Right forelimb (tissue), 1 donor: ENCODE results near the gene TMEM40.

ENCODE experiments used
- DNase-seq: peaks from one replicate; pipeline ENCODE4 v3.0.0-alpha.2; 2018

The TMEM40 gene

DNA sequence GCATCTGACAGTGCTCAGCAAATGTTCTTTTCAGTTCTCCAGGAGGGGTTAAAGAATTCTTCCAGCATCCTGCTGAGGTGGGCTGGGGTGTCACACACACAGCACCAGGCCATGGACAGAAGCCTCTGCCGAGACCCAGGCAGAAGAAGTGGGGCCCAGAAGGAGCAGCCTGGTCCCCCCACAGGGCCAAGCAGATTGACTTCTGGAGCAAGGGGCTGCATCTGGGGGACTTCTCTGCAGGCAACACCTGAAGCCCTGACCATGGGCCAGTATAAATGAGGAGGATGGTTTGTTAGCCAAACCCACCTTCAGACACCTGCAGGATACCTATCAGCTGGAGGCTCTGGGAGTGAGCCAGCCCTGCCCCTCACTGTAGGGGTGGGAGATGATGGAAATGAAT is 16.2 kb upstream of the TMEM40 start:
- DNase-seq: no peak

GRCh38 chr3:12774619-12775018 is 15.6 kb upstream of the TMEM40 start:
- no peak for DNase-seq

DNA sequence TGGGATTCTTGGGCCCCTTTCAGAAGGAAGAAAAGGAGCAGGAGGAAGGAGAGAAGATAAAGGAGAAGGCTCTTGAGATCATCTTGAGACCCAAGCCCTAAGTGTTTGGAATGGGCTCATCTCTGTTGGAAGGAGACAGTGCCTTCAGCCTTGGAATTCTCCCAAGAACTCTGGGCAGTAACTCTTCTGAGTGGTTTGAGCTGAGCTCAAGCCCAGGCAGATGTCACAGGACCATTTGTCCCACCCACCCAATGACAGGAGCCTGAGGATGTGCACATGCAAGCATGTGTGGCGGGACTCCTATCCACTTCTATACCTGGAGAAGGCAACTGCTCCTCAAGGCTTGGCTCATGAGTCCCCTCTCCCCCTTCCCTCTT is 14.6 kb upstream of the TMEM40 start:
- no peak for DNase-seq

- DNase-seq: no peak
Measured at GRCh38 chr3:12773030-12773709, 14.1 kb upstream of the TMEM40 start.

- DNase-seq: no peak
Measured at GRCh38 chr3:12772462-12772861, 13.4 kb upstream of the TMEM40 start.

GRCh38 chr3:12771236-12771635 is 12.2 kb upstream of the TMEM40 start:
- no peak for DNase-seq

- DNase-seq: no peak
Measured at GRCh38 chr3:12769761-12770160, 10.7 kb upstream of the TMEM40 start.

GRCh38 chr3:12768579-12769527 is 9.8 kb upstream of the TMEM40 start:
- DNase-seq: no peak

GRCh38 chr3:12766541-12766940 is 7.5 kb upstream of the TMEM40 start:
- DNase-seq: no peak

- no peak for DNase-seq
Measured at GRCh38 chr3:12764171-12764776, 5.2 kb upstream of the TMEM40 start.

GRCh38 chr3:12759693-12760565 is 870 bp upstream of the TMEM40 start:
- no peak for DNase-seq

DNA sequence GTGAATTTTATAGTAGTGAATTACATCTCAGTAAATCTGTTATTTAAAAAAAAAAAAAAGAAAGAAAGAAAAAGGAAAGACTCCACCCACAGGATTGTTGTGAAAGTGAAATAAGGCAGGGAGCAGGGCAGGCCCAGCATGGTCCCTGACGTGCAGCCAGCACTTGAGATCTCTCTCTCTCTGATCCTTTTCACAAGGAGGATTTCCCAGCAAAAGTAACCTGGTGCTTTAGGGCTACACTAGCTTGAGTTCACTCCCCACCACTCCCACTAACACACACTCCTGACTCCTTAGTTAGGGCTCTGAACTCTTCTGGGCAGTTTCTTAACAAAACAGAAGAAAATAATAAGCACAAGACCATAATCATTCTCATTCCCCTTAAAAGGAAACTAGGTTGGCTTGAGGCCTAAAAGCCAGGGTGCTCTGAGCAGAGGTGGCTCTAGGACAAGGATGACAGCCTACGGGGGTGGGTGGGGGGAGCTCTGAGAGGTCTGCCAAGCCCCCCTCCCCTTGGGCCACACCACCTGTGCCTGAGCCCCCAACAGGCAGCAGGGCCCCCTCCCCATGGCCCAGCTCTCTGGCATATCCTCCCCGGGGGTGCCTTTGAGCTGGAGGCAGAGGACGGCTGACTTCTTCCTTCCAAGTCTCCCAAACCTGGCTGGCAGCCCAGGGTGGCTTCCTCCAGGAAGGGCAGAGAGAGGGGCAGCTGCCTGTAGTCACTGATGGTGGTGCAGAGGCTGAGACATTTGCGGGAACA is 856 bp downstream of the TMEM40 start:
- DNase-seq: no peak

DNA sequence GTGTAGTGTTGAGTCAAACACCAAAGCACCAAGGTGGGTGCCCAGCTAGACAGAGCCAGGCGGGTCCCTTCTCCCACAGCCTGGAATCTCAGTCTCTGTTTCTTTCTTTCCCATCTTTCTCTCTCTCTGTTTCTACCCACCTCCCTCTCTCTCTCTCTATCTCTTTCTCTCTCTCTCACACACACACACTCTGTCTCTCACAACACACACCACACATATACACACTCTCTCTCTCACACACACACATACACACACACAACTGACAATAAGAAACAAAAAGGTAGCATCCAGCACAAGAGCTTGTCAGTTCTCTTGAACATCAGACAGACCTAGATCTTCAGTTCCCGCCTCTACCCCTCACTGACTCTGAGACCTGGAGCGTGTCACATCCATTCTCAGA is 2.4 kb downstream of the TMEM40 start:
- DNase-seq: no peak

DNA sequence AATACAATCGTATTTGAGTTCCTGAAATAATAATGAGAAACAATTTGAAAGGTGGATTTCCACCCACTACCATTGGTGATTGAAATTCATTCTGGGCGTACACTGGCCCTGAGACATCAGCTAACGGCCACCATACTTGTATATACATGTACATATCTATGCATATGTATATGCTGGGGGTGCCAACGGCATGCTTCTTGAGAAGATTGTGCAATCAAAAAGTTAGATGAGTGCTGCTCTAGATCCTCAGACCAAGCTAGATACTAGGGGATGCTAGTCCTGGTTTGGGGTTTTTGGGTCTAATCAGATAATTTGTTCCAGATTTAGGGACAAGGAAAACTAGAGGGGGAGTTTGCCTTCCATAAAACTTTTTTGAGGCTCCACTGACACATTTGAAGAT is 2.9 kb downstream of the TMEM40 start:
- DNase-seq: no peak

DNA sequence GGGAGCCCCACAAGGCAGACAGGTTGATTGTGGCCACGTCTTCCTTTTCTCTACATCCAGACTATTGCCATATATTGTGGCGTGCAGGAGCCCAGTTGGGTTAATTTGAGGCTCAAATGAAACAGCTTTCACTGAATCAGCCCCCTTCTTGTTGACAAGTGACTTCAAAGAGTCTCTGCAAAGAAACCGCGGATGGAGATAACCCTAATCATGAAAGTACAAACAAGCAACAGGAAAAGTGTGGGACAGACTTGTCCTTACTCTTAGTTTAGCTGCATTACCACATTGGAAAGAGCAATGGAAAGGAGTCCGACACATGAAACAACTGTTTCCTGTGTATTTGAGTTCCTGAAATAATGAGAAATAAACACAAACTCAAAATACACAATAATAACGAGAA is 3.3 kb downstream of the TMEM40 start:
- DNase-seq: no peak

DNA sequence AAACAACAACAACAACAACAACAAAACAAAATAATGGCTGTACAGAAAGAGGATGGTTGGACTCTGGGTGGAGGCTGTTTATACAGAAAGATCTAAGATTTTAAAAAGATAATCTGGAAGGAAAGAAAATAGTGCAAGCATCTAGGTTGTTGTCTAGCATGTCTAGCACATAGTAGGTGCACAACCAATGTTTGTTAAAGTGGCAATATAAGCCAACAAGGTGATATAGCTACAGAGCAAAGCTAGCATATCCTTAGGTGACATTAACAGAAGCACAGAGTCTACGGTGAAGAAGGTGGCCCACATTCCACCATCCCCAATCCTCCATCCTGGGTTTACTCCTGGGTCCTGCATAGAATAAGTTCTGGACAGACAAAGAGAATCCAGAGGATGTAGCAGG is 4.7 kb downstream of the TMEM40 start:
- DNase-seq: no peak

GRCh38 chr3:12753275-12754028 is 5.6 kb downstream of the TMEM40 start:
- DNase-seq: no peak

DNA sequence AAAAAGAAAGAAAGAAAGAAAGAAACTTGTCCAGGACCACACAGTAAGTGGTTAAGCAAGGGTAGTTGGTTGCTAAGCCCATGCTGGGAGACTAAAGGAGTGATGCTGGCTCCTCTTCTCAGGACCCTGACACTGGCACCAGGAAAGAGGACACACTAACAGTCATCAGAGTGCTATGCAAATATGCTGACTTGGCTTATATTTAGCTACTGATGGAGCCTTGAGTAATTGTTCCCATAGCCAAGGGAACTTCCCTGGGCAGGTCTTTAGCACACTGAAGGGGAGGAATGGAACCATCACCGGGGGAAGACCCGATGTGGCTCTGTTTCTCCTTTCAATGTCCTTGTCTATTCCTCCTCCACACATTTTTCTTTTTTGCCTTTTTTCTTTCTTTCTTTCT is 6.2 kb downstream of the TMEM40 start:
- DNase-seq: no peak

GRCh38 chr3:12752102-12752501 is 7.0 kb downstream of the TMEM40 start:
- DNase-seq: no peak

DNA sequence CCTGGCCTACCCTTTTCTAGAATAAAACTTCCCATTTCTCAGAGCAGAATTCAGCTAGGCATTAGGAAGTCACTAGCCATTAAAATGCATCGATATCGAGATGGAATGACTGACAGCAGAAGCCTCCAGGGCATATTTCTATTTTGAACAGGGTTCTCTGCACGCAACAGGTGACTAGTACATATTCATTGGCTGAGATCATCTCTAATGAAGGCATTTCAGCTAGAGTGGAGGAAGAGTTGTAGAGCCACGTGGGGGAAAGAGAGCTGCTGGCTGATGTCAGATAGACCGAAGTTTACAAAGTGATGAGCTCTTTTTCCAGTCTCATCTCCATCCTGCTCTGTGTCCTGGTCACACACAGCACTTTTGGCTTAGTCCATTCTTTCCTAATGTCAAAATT is 7.5 kb downstream of the TMEM40 start:
- DNase-seq: no peak

- no peak for DNase-seq
Measured at GRCh38 chr3:12750658-12751071, 8.4 kb downstream of the TMEM40 start.
